GM18499 (cell line): ENCODE measurements around the gene CREM.

ENCODE experiments used
- ATAC-seq: cut with Tn5 transposase; IDR thresholded peaks from one replicate; pipeline ENCODE4 v1.9.1; 2021; ENCODE audit warnings: moderate number of reproducible peaks; ENCODE audit not compliant: insufficient read depth, unreplicated experiment

The CREM gene

GRCh38 chr10:35191523-35191922, 64.9 kb downstream of the CREM start:
- ATAC-seq: no peak

DNA sequence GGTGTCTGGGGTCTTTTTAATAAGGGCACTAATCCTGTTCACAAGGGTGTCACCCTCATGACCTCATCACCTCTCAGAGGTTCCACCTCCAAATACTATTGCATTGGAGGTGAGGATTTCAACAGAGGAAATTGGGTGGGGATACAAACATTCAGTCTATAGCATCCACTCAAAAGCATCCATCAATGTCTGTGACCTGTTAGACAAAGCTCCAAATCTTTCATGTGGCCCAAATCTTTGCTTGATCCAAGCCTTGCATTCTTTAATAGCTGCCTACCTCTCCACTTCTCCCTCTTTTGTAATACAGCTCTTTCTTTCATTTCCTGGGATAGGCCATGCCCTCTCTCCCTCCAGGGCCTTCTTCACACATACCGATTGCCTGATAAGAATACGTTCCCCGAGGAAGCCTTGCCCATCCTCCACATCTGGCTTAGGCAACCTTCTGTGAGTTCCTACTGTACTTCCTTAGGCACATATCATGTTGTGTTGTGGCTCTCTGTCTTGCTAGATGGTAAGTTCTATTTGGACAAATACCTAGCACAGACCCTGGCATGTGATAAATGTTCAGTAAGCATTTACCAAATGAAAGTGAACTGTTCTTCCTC, 66.1 kb downstream of the CREM start:
- no peak for ATAC-seq

- ATAC-seq: no peak
Measured at GRCh38 chr10:35194471-35194870, 67.8 kb downstream of the CREM start.

DNA sequence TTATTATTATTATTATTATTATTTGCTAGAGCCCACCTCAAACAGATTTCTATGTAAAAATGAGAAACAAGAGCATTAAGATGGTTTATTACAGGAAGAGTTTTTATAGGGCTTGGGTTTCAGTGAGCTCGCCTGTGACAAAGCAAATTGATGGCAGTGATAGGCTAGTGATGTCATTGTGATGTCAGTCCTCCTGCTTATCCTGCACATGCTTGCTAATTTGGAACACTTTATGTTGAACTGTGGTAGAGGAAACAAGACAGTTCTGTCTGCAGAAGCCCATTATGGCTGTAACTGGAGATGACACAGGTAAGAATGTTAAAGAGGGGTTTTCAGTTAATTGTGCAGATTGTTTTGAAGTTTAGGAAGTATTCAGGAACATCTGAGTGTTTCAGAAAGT, 68.3 kb downstream of the CREM start:
- ATAC-seq: no peak

DNA sequence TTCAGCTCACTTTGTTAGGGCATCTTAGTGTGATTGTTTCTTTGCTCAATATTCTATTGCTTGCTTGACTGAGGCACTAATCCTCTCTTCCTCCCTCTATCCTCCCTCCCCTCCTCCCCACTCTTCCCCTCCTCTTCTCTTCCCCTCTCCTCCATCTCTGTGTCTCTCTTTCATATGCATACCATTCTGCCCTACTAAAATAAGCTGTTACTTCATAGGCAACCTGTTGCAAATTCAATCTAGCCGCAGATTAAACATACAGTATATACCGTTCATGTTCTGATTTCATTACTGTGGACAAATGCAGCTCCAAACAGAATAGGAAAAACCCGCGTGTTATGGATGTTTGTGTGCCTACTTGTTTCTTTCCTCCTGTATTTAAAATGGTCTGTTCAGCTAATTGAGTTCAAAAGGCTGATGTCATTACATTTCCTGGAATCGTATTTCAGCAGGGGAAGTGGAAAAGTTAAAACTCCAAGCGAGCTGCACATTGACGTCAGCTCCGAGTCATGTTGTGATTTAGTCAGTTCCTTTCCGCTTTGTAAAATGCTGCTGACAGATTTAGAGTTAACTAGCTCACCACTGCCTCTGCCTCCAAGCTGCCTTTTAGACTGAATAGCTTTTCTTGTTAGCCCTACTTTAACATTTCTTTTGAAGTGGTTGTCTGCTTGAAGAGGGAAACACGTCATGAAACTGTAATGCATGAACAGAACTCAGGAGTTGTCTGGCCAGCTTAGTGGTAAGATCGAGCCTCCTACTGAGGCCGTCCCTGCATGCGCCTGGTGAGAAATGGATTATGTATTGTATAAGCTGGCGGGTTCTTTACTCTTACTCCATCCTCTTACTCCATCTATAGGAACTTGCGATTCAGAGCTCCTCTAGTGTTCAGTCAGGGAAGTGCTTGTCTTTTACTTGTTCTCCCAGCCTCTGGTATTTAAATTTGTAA, 69.0 kb downstream of the CREM start:
- ATAC-seq: peak; percentile 94

GRCh38 chr10:35200487-35200886, 73.8 kb downstream of the CREM start:
- ATAC-seq: no peak

GRCh38 chr10:35201234-35201633, 74.6 kb downstream of the CREM start:
- no peak for ATAC-seq

GRCh38 chr10:35202050-35202449, 75.4 kb downstream of the CREM start:
- ATAC-seq: no peak

GRCh38 chr10:35203745-35204144, 77.1 kb downstream of the CREM start:
- no peak for ATAC-seq

GRCh38 chr10:35204650-35205319, 78.1 kb downstream of the CREM start:
- ATAC-seq: no peak

DNA sequence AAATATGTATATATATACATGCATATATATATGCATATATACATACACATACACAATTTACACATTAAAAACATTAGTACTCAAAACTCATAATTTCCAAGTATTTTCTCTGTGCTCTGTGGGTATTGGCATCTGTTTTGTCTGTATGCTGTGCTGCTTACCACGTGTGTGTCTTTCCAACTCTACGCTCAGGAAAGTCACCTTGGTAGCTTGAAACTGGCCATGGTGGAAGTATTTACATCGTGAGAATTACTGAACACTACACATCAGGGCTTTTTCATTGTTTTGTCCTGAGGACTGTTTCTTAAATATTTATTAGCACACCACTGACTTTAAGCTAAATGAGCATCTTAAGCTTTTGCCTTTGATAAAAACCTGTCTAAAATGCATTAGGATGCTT, 79.6 kb downstream of the CREM start:
- no peak for ATAC-seq

DNA sequence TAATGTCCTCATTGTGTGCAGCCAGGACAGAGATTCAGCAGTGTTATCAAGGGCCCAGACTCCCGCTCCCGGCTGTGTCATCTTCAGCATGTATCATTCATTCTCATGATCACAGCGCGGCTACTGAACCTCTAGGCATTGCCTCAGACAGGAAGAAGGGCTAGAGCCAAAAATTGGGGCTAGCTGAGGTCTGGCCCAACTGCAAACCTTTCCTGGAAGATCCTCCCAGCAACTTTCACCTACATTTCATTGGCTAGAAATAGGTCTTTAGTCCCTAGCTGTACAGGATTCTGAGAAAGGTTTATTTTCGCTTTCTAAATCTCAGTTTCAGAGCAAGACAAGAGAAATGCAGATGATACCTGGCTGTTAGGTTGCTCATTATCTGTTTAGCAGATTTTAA, 81.9 kb downstream of the CREM start:
- peak; percentile 69 for ATAC-seq

GRCh38 chr10:35208949-35209613, 82.4 kb downstream of the CREM start:
- no peak for ATAC-seq

GRCh38 chr10:35210961-35211360, 84.3 kb downstream of the CREM start:
- ATAC-seq: no peak

DNA sequence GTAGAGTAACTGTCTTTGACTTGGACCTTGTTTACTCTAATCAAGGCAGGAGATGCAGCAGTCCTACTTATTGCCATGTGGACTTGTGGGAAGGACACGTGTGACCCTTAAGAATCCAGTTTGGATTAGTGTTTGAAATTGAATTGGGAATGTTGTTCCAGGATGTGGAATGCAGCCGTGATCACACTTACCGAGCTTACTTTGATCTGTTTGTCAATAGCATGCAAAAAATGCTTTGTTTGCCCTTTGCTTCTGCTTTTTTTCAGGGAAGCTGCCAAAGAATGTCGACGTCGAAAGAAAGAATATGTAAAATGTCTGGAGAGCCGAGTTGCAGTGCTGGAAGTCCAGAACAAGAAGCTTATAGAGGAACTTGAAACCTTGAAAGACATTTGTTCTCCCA, 84.7 kb downstream of the CREM start:
- ATAC-seq: no peak

DNA sequence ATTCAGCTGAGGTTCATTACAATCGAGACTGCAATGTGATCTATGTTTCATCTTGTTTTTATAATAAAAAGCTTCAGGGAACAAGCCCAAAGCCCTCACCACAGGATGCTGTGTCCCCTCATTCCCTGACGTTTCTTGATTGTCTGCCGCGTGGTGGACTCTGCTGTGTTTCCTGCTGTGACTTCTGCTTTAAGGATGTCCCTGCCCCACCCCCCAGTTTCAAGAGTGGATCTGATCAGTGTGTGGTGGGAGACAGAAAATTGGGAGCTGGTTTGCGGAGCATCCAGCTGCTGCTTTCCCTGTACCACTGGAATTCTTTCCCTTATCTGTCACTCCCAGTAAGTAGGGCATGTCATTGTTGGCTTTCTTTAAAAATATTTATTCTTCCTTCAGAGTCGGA, 86.2 kb downstream of the CREM start:
- no peak for ATAC-seq

DNA sequence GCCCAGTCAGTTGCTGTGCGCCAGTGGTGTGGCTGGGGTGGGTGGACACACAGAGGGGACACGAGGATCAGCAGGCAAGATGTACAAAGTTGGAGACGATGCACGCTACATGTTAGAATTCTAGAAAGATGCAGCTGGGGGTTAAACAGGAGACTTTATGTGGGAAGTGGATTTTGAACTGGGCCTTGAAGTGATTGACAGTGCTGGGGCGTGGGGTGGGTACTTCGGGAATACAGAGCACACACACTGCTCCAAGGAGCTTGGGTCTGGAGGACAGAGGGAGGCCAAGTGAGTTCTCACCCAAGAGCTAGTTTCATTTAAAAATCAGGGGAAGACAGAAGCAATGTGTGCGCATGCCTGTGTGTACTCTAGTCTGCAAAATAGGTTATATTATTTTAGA, 87.1 kb downstream of the CREM start:
- no peak for ATAC-seq

DNA sequence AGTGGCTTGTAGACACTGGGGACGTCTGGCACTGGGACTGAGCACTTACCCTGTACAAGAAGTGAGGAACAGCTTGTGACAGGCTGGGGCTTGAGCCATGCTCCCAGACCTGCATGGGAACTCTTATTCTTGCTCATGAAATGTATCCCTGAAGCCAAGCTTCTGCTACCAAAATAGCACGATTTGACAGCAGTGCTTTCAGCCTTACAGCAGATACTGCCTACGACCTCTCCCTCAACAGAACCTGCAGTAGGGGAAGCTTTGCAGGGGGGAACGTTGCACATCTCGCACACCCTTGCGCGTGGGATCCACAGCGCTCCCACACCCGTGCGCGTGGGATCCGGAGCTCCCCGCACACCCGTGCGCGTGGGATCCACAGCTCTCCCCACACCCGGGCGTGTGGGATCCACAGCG, 88.0 kb downstream of the CREM start:
- ATAC-seq: no peak

DNA sequence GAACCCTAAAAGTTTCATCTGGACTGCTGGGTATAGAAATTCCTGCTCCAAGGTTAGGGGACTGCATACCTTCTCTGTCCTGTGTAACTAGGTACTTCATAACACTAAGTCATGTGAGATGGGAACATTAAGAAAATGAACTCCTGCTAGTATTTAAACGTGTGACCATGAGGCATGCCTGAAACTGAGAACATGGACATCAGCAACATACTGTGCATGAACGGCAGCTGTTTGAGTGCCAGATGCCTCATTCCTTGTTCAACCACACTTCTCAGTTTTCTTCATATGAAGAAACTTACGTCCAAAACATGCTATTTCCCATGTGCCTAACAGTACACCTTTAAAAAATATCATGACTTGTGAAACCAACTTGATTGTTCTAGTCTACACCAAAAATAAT, 88.5 kb downstream of the CREM start:
- ATAC-seq: no peak

DNA sequence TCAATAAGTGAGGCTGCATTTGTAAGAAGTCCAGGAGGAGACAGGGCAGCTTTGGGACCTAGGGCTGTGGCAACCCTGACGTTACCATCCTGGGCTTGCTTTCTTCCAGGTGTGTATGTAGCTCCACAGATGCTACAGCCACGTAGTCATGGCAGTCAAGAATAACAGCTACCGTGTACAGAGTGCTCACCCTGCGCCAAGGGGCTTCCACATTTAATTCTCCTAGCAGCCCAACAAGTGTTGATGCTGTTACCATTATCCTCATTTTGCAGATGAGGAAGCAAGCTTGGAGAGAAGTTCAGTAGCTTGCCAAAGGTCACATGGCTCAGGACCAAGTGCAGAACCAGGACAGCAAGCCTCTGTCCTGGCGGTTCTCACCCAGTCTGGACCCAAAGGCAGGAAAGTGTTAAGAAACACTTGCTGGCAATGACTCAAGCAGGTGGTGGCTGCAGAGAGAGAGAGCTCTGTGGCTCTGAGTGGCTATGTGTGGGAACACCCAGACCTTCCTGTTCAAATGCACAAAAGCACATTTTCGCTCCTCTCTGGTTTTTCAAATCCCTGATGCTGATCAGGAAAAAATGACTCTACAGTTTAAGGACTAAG, 89.8 kb downstream of the CREM start:
- ATAC-seq: no peak
